ENCODE results near the gene UBA3.

DNA sequence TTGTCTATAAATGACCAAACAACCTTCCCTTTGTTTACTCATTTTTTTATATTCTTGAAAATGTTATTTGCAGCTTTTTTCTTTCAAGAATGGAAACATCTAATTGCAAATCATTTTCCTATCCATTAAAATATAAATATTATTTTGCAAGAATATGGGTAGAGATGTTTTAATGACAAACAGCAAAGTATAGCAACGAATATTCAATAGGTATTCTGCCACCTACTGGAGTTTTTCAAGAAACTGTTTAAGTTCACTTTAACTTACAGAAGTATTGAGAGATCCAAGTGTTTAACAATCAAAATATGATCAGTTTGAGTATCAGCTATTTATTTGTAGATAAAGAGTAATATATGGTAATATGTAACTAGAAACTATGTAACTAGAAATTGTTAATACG, 59.7 kb downstream of the UBA3 start:
- TF ChIP-seq, protein P1, sequence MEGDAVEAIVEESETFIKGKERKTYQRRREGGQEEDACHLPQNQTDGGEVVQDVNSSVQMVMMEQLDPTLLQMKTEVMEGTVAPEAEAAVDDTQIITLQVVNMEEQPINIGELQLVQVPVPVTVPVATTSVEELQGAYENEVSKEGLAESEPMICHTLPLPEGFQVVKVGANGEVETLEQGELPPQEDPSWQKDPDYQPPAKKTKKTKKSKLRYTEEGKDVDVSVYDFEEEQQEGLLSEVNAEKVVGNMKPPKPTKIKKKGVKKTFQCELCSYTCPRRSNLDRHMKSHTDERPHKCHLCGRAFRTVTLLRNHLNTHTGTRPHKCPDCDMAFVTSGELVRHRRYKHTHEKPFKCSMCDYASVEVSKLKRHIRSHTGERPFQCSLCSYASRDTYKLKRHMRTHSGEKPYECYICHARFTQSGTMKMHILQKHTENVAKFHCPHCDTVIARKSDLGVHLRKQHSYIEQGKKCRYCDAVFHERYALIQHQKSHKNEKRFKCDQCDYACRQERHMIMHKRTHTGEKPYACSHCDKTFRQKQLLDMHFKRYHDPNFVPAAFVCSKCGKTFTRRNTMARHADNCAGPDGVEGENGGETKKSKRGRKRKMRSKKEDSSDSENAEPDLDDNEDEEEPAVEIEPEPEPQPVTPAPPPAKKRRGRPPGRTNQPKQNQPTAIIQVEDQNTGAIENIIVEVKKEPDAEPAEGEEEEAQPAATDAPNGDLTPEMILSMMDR (IDR thresholded peaks at IDR 0.05) = peak in 1 of 5 experiments; percentile 27
- TF ChIP-seq EP300 (IDR thresholded peaks at IDR 0.05) (no peak), POLR2A (IDR thresholded peaks at IDR 0.05) (no peak)
